GM23338 (cell line): ENCODE data around the gene MYO3B. TPM values are rescaled to one million over a fixed set of nuclear protein-coding genes. Genes with fewer than 3 reads are reported as not detected.

Experiments used
- ATAC-seq: fragments of 200-7000 bp; cut with Tn5 transposase; 3 replicates; pipeline ENCODE4 v1.9.1; 2020
- DNase-seq: peaks from one replicate; pipeline ENCODE4 v3.0.0-alpha.2; 2015; ENCODE audit warnings: low spot score
- H2AFZ ChIP-seq: fragments of 200-600 bp; sonication (generic); 2 replicates; pipeline ENCODE4 v1.8.0; 2016; ENCODE audit warnings: antibody characterized with exemption, mild to moderate bottlenecking, moderate library complexity
- H3F3A ChIP-seq: fragments of 200-600 bp; sonication (generic); replicated peaks from 2 replicates; pipeline ENCODE4 v1.8.0; 2017; ENCODE audit warnings: antibody characterized with exemption, mixed run types, low read depth
- H3K27ac ChIP-seq: fragments of 200-600 bp; sonication (generic); 2 replicates; pipeline ENCODE4 v1.6.1; 2016; ENCODE audit warnings: low read depth
- H3K27me3 ChIP-seq: fragments of 200-600 bp; sonication (generic); 2 replicates; pipeline ENCODE4 v1.8.0; 2016; ENCODE audit warnings: mild to moderate bottlenecking, mixed run types, moderate library complexity; ENCODE audit not compliant: insufficient read depth
- H3K36me3 ChIP-seq: fragments of 200-600 bp; sonication (generic); 2 replicates; pipeline ENCODE4 v1.8.0; 2016; ENCODE audit warnings: mild to moderate bottlenecking; ENCODE audit not compliant: insufficient read depth
- H3K4me1 ChIP-seq: fragments of 200-600 bp; sonication (generic); 2 replicates; pipeline ENCODE4 v1.8.0; 2016; ENCODE audit warnings: mild to moderate bottlenecking, moderate library complexity; ENCODE audit not compliant: insufficient read depth
- H3K4me2 ChIP-seq: fragments of 200-600 bp; sonication (generic); 2 replicates; pipeline ENCODE4 v1.7.1; 2017; ENCODE audit warnings: mixed run types
- H3K4me3 ChIP-seq: fragments of 200-600 bp; sonication (generic); 2 replicates; pipeline ENCODE4 v1.6.1; 2016; ENCODE audit warnings: mixed run types
- H3K79me2 ChIP-seq: fragments of 200-600 bp; sonication (generic); replicated peaks from 2 replicates; pipeline ENCODE4 v1.8.0; 2017; ENCODE audit warnings: mild to moderate bottlenecking; ENCODE audit not compliant: insufficient read depth
- H3K9me2 ChIP-seq: fragments of 200-600 bp; sonication (generic); 2 replicates; pipeline ENCODE4 v1.8.0; 2017; ENCODE audit not compliant: insufficient read depth
- H4K20me1 ChIP-seq: fragments of 200-600 bp; sonication (generic); replicated peaks from 2 replicates; pipeline ENCODE4 v1.8.0; 2017; ENCODE audit warnings: mild to moderate bottlenecking; ENCODE audit not compliant: insufficient read depth
- H3K27ac Mint-ChIP-seq: 2 replicates; pipeline ENCODE4 v1.8.0; 2020; ENCODE audit warnings: inconsistent platforms, mild to moderate bottlenecking, moderate library complexity, mixed read lengths
- H3K27me3 Mint-ChIP-seq: 3 replicates; pipeline ENCODE4 v1.8.0; 2022; ENCODE audit warnings: low read depth, mild to moderate bottlenecking, moderate library complexity, mixed read lengths, inconsistent platforms; ENCODE audit not compliant: insufficient read depth, poor library complexity
- H3K36me3 Mint-ChIP-seq: 3 replicates; pipeline ENCODE4 v1.8.0; 2021; ENCODE audit warnings: low read depth, mild to moderate bottlenecking, inconsistent platforms, moderate library complexity, mixed read lengths
- H3K4me1 Mint-ChIP-seq: 3 replicates; pipeline ENCODE4 v1.8.0; 2020; ENCODE audit warnings: mild to moderate bottlenecking, inconsistent platforms, mixed read lengths
- H3K4me3 Mint-ChIP-seq: 3 replicates; pipeline ENCODE4 v1.8.0; 2021; ENCODE audit warnings: moderate library complexity, mild to moderate bottlenecking, inconsistent platforms, mixed read lengths
- H3K9me3 Mint-ChIP-seq: 3 replicates; pipeline ENCODE4 v1.8.0; 2020; ENCODE audit warnings: moderate library complexity, mild to moderate bottlenecking, inconsistent platforms, mixed read lengths
- CREB1 ChIP-seq: fragments of 250-450 bp; sonication (Bioruptor Pico); IDR thresholded peaks from 2 replicates; pipeline ENCODE4 v1.5.0; 2020; ENCODE audit warnings: low read depth, mild to moderate bottlenecking, moderate library complexity
- EZH2 ChIP-seq: fragments of 200-600 bp; sonication (generic); IDR thresholded peaks from one replicate; pipeline ENCODE4 v1.8.0; 2017; ENCODE audit warnings: antibody characterized with exemption, mild to moderate bottlenecking, low read depth; ENCODE audit not compliant: unreplicated experiment
- EZH2phosphoT487 ChIP-seq: fragments of 200-600 bp; sonication (generic); IDR thresholded peaks from one replicate; pipeline ENCODE4 v1.8.1; 2018; ENCODE audit warnings: antibody characterized with exemption; ENCODE audit not compliant: unreplicated experiment
- JUNB ChIP-seq: IDR thresholded peaks from one replicate; pipeline ENCODE4 v1.6.1; 2016; ENCODE audit warnings: antibody characterized with exemption; ENCODE audit not compliant: unreplicated experiment
- NANOG ChIP-seq: IDR thresholded peaks from 2 replicates; pipeline ENCODE4 v1.6.1; 2016; ENCODE audit warnings: antibody characterized with exemption, borderline replicate concordance
- POLR2AphosphoS5 ChIP-seq: IDR thresholded peaks from 2 replicates; pipeline ENCODE4 v1.6.1; 2016; ENCODE audit warnings: antibody characterized with exemption, low read depth
- STAT1 ChIP-seq: IDR thresholded peaks from one replicate; pipeline ENCODE4 v1.6.1; 2016; ENCODE audit warnings: antibody characterized with exemption; ENCODE audit not compliant: unreplicated experiment
- ZNF114 ChIP-seq: fragments of 250-450 bp; sonication (Bioruptor Pico); IDR thresholded peaks from 2 replicates; pipeline ENCODE4 v1.5.0; 2020; ENCODE audit warnings: mild to moderate bottlenecking, moderate library complexity
- ZNF331 ChIP-seq: fragments of 250-450 bp; sonication (Bioruptor Pico); IDR thresholded peaks from 2 replicates; pipeline ENCODE4 v1.5.0; 2020; ENCODE audit warnings: low read depth, mild to moderate bottlenecking, moderate library complexity
- polyA plus RNA-seq: library from polyadenylated mRNA; unstranded; fragments of >200 nt; fragmentation: Nextera tagmentation; extraction: Ambion mirVana; gene quantifications from 2 replicates; pipeline ENCODE4 v1.2.1, GENCODE V29; 2016
- total RNA-seq: library from RNA; depleted of rRNA; stranded (reverse); fragments of >200 nt; shearing (Covaris generic); gene quantifications from 2 replicates; pipeline ENCODE4 v1.2.3, GENCODE V29; 2014
- TF ChIP-seq, protein P1 (sequence below): fragments of 250-450 bp; sonication (Bioruptor Pico); IDR thresholded peaks from 2 replicates; pipeline ENCODE4 v1.5.0; 2020; ENCODE audit warnings: mild to moderate bottlenecking, moderate library complexity
- TF ChIP-seq, protein P2 (sequence below), 2 experiments: fragments of 200-600 bp in 1 of 2; sonication (generic) in 1 of 2; conservative IDR thresholded peaks; 2 replicates each; pipeline versions ENCODE4 v1.5.1 to v1.6.1; 2016 to 2017; ENCODE audit warnings: antibody characterized with exemption in 2 of 2, low read depth in 2 of 2, mild to moderate bottlenecking in 2 of 2, moderate library complexity in 1 of 2
- TF ChIP-seq, protein P3 (sequence below): IDR thresholded peaks from 2 replicates; pipeline ENCODE4 v1.6.1; 2016; ENCODE audit warnings: antibody characterized with exemption

Gene MYO3B
- total and polyA plus RNA-seq, 2 experiments from 2014 or later = 0.42 TPM; not detected in 1

DNA sequence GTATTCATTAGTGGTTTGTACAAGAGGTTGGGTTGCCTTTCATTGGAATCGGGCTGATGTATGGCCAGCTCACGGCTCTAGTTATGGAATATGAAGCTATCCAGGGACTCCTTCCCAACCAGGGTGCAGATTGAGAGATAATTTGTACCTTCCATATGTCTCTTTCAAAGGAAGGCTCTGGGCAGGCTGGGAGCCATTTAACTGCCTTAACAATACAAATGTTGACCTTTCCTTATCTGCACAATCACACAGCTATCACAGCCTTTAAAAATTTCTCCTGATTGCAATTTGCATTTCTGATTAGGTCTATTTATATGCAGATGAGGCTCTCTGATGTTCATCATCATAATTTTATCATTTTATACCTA is 58.7 kb downstream of the MYO3B start:
- no peaks in the 10 kb centered on the region for H3K36me3 ChIP-seq
- H3K27ac ChIP-seq = no peak overlapping the region
- H3K79me2 ChIP-seq = no peaks in the 10 kb centered on the region
- peaks cover 14% of the 10 kb centered on the region; the same call in 1 of the 2 replicates for H3K4me1 ChIP-seq
- H3F3A ChIP-seq = no peaks in the 10 kb centered on the region
- H3K9me3 Mint-ChIP-seq = no peaks in the 10 kb centered on the region
- H3K27ac Mint-ChIP-seq = no peak overlapping the region
- no peak overlapping the region for H3K4me3 ChIP-seq
- H3K4me1 Mint-ChIP-seq = peaks cover 21% of the 10 kb centered on the region
- H2AFZ ChIP-seq = no peak overlapping the region
- TF ChIP-seq, protein P1, sequence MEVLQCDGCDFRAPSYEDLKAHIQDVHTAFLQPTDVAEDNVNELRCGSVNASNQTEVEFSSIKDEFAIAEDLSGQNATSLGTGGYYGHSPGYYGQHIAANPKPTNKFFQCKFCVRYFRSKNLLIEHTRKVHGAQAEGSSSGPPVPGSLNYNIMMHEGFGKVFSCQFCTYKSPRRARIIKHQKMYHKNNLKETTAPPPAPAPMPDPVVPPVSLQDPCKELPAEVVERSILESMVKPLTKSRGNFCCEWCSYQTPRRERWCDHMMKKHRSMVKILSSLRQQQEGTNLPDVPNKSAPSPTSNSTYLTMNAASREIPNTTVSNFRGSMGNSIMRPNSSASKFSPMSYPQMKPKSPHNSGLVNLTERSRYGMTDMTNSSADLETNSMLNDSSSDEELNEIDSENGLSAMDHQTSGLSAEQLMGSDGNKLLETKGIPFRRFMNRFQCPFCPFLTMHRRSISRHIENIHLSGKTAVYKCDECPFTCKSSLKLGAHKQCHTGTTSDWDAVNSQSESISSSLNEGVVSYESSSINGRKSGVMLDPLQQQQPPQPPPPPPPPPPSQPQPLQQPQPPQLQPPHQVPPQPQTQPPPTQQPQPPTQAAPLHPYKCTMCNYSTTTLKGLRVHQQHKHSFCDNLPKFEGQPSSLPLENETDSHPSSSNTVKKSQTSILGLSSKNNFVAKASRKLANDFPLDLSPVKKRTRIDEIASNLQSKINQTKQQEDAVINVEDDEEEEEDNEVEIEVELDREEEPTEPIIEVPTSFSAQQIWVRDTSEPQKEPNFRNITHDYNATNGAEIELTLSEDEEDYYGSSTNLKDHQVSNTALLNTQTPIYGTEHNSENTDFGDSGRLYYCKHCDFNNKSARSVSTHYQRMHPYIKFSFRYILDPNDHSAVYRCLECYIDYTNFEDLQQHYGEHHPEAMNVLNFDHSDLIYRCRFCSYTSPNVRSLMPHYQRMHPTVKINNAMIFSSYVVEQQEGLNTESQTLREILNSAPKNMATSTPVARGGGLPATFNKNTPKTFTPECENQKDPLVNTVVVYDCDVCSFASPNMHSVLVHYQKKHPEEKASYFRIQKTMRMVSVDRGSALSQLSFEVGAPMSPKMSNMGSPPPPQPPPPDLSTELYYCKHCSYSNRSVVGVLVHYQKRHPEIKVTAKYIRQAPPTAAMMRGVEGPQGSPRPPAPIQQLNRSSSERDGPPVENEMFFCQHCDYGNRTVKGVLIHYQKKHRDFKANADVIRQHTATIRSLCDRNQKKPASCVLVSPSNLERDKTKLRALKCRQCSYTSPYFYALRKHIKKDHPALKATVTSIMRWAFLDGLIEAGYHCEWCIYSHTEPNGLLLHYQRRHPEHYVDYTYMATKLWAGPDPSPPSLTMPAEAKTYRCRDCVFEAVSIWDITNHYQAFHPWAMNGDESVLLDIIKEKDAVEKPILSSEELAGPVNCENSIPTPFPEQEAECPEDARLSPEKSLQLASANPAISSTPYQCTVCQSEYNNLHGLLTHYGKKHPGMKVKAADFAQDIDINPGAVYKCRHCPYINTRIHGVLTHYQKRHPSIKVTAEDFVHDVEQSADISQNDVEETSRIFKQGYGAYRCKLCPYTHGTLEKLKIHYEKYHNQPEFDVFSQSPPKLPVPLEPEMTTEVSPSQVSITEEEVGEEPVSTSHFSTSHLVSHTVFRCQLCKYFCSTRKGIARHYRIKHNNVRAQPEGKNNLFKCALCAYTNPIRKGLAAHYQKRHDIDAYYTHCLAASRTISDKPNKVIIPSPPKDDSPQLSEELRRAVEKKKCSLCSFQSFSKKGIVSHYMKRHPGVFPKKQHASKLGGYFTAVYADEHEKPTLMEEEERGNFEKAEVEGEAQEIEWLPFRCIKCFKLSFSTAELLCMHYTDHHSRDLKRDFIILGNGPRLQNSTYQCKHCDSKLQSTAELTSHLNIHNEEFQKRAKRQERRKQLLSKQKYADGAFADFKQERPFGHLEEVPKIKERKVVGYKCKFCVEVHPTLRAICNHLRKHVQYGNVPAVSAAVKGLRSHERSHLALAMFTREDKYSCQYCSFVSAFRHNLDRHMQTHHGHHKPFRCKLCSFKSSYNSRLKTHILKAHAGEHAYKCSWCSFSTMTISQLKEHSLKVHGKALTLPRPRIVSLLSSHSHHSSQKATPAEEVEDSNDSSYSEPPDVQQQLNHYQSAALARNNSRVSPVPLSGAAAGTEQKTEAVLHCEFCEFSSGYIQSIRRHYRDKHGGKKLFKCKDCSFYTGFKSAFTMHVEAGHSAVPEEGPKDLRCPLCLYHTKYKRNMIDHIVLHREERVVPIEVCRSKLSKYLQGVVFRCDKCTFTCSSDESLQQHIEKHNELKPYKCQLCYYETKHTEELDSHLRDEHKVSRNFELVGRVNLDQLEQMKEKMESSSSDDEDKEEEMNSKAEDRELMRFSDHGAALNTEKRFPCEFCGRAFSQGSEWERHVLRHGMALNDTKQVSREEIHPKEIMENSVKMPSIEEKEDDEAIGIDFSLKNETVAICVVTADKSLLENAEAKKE (CRISPR knock-in tag) = no peak
- no peak; the same call in 1 of the 2 replicates for TF ChIP-seq NANOG
- TF ChIP-seq EZH2 = no peak
- no peaks in the 10 kb centered on the region for H4K20me1 ChIP-seq
- H3K9me2 ChIP-seq = no peaks in the 10 kb centered on the region
- H3K27me3 Mint-ChIP-seq = peaks cover 3% of the 10 kb centered on the region
- peak overlapping the region; percentile 17; the same call in 1 of the 2 replicates for H3K4me2 ChIP-seq
- ATAC-seq = no peak
- DNase-seq = no peak
- H3K36me3 Mint-ChIP-seq = no peaks in the 10 kb centered on the region
- H3K27me3 ChIP-seq = no peaks in the 10 kb centered on the region
- H3K4me3 Mint-ChIP-seq = no peak overlapping the region

DNA sequence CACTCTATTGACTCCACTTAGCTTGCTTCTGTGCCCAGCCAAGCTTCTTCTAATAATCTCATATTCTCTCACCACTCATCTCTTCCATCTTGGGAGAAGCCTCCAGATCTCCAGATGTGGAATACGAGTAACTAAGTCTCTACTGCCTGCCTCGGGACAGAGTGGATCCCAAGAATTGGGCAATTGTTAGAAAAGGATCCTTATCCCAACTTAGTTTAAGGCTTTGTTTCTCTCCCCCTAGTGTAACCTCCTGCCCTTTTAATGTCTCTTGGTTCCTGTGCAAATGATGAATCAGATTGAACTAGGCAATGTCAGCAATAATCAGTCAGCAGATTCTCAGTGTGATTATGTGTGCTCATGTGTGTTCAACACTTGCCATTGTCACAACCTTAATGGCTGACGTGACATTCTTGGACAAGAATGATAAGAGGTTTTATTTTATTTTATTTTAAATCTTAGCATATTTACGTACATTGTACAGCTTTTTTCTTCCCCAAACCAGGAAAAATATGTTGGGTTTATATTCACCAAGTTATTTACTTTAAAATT is 59.7 kb downstream of the MYO3B start:
- Histone ChIP-seq H2AFZ (no peak overlapping the region), H3K4me3 (no peak overlapping the region), H3K9me2 (0 out of 2 replicates have a peak, but pooled peaks cover under 1% of the 10 kb centered on the region), H3F3A (no peaks in the 10 kb centered on the region), H3K27ac (no peak overlapping the region), H3K36me3 (no peaks in the 10 kb centered on the region), H3K4me2 (no peak overlapping the region), H3K27me3 (no peaks in the 10 kb centered on the region), H3K4me1 (peaks cover 18% of the 10 kb centered on the region), H3K79me2 (no peaks in the 10 kb centered on the region), H4K20me1 (no peaks in the 10 kb centered on the region)
- H3K27ac Mint-ChIP-seq = no peak overlapping the region
- peaks cover 23% of the 10 kb centered on the region for H3K4me1 Mint-ChIP-seq
- ATAC-seq (no peak), DNase-seq (no peak)
- peaks cover 3% of the 10 kb centered on the region for H3K27me3 Mint-ChIP-seq
- no peaks in the 10 kb centered on the region for H3K9me3 Mint-ChIP-seq
- no peaks in the 10 kb centered on the region for H3K36me3 Mint-ChIP-seq
- H3K4me3 Mint-ChIP-seq = no peak overlapping the region
- TF ChIP-seq EZH2phosphoT487 (no peak), JUNB (no peak), CREB1 (CRISPR knock-in tag) (no peak), ZNF114 (CRISPR knock-in tag) (no peak), ZNF331 (CRISPR knock-in tag) (no peak), EZH2 (no peak), POLR2AphosphoS5 (no peak), NANOG (no peak), STAT1 (no peak)
- TF ChIP-seq, protein P2, sequence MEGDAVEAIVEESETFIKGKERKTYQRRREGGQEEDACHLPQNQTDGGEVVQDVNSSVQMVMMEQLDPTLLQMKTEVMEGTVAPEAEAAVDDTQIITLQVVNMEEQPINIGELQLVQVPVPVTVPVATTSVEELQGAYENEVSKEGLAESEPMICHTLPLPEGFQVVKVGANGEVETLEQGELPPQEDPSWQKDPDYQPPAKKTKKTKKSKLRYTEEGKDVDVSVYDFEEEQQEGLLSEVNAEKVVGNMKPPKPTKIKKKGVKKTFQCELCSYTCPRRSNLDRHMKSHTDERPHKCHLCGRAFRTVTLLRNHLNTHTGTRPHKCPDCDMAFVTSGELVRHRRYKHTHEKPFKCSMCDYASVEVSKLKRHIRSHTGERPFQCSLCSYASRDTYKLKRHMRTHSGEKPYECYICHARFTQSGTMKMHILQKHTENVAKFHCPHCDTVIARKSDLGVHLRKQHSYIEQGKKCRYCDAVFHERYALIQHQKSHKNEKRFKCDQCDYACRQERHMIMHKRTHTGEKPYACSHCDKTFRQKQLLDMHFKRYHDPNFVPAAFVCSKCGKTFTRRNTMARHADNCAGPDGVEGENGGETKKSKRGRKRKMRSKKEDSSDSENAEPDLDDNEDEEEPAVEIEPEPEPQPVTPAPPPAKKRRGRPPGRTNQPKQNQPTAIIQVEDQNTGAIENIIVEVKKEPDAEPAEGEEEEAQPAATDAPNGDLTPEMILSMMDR (conservative IDR thresholded peaks at IDR 0.05; ENCODE audit: low read depth in 2 of 2) = no peak
- TF ChIP-seq, protein P3, sequence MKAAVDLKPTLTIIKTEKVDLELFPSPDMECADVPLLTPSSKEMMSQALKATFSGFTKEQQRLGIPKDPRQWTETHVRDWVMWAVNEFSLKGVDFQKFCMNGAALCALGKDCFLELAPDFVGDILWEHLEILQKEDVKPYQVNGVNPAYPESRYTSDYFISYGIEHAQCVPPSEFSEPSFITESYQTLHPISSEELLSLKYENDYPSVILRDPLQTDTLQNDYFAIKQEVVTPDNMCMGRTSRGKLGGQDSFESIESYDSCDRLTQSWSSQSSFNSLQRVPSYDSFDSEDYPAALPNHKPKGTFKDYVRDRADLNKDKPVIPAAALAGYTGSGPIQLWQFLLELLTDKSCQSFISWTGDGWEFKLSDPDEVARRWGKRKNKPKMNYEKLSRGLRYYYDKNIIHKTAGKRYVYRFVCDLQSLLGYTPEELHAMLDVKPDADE = no peak
